K562 (cell line): ENCODE measurements around the gene ADAM22. TPM values are rescaled to one million over a fixed set of nuclear protein-coding genes. Genes with fewer than 3 reads are reported as not detected.

Experiments used
- ATAC-seq: fragments of 200-7000 bp; cut with Tn5 transposase; 3 replicates; pipeline ENCODE4 v1.9.1; 2020; ENCODE audit warnings: moderate library complexity
- BruUV-seq: library from RNA; stranded (reverse); fragments of 400-500 nt; replicated peaks from 2 replicates; lab custom pipeline; 2021; lab: Mats Ljungman, UMichigan
- CTCF ChIA-PET: fragments of 300-600 bp; formaldehyde crosslinking; extraction: SDS; loops from one replicate; lab custom pipeline; 2021; ENCODE audit warnings: low intra/inter-chr PET ratio; lab: Yijun Ruan, JAX
- POLR2A ChIA-PET: fragments of 300-600, 350-650 bp; sonication (Branson Sonifier 250); formaldehyde crosslinking; extraction: SDS; loops from one replicate; lab custom pipeline; 2021; ENCODE audit warnings: antibody characterized with exemption, inconsistent platforms; lab: Yijun Ruan, JAX
- DNase-seq, 4 experiments: peaks; one replicate each; pipeline versions ENCODE4 v3.0.0 to v3.0.0-alpha.2; 2011 to 2018; ENCODE audit warnings: low spot score in 3 of 4, mixed read lengths in 3 of 4; ENCODE audit errors: extremely low read depth in 1 of 4
- FAIRE-seq: peaks from 2 replicates; lab custom pipeline; 2011; peaks lifted over from hg19 to GRCh38; lab: Jason Lieb, UNC
- H2AFZ ChIP-seq: 2 replicates; pipeline ENCODE4 v1.6.0; 2011; ENCODE audit warnings: low read depth, low read length, control low read depth, inconsistent platforms
- H3K27ac ChIP-seq: fragments of 200-600 bp; 3 replicates; pipeline ENCODE4 v1.8.0; 2011; ENCODE audit warnings: low read depth, mild to moderate bottlenecking, control low read depth, inconsistent platforms, low read length, moderate library complexity, mixed read lengths; ENCODE audit errors: extremely low read depth
- H3K27me3 ChIP-seq, 2 experiments: fragments of 300-600 bp in 1 of 2; 2 replicates in 1 of 2; 3 replicates in 1 of 2; pipeline versions ENCODE4 v1.6.0 to v1.8.0; 2011; ENCODE audit warnings: inconsistent platforms in 2 of 2, low read length in 2 of 2, mild to moderate bottlenecking in 1 of 2, mixed read lengths in 1 of 2, moderate library complexity in 1 of 2; ENCODE audit not compliant: control insufficient read depth in 2 of 2, insufficient read depth in 2 of 2
- H3K36me3 ChIP-seq: fragments of 300-600 bp; 3 replicates; pipeline ENCODE4 v1.8.0; 2011; ENCODE audit warnings: mild to moderate bottlenecking, low read length, inconsistent platforms; ENCODE audit not compliant: control insufficient read depth, insufficient read depth
- H3K4me1 ChIP-seq, 2 experiments: fragments of 200-600 bp in 1 of 2; replicated peaks in 1 of 2; 2 replicates in 1 of 2; 3 replicates in 1 of 2; pipeline versions ENCODE4 v1.5.1 to v1.8.0; 2011; ENCODE audit warnings: inconsistent platforms in 2 of 2, low read length in 2 of 2, mild to moderate bottlenecking in 1 of 2, mixed read lengths in 1 of 2, moderate library complexity in 1 of 2; ENCODE audit not compliant: control insufficient read depth in 2 of 2, insufficient read depth in 2 of 2
- H3K4me2 ChIP-seq: 2 replicates; pipeline ENCODE4 v1.6.1; 2011; ENCODE audit warnings: low read length, control low read depth, inconsistent platforms, mixed read lengths; ENCODE audit not compliant: insufficient read depth
- H3K4me3 ChIP-seq: fragments of 200-600 bp; sonication (generic), shearing (Covaris generic); 2 replicates; pipeline ENCODE4 v1.5.1; 2016; ENCODE audit warnings: control low read depth, inconsistent platforms
- H3K79me2 ChIP-seq: fragments of 200-600 bp; 3 replicates; pipeline ENCODE4 v1.8.0; 2011; ENCODE audit warnings: low read length, inconsistent platforms; ENCODE audit not compliant: control insufficient read depth, insufficient read depth
- H3K9ac ChIP-seq, 2 experiments: 2 replicates each; pipeline versions ENCODE4 v1.6.0 to v1.6.1; 2011; ENCODE audit warnings: low read depth in 2 of 2, low read length in 2 of 2, control low read depth in 1 of 2, inconsistent platforms in 1 of 2, mild to moderate bottlenecking in 1 of 2, mixed read lengths in 1 of 2; ENCODE audit not compliant: insufficient read depth in 1 of 2
- H3K9me1 ChIP-seq: one replicate; pipeline ENCODE4 v1.6.0; 2011; ENCODE audit warnings: inconsistent platforms, mild to moderate bottlenecking, low read length, moderate library complexity; ENCODE audit not compliant: control insufficient read depth, insufficient read depth
- H3K9me3 ChIP-seq: replicated peaks from 2 replicates; pipeline ENCODE4 v1.5.1; 2011; ENCODE audit warnings: low read depth, low read length, inconsistent platforms; ENCODE audit not compliant: control insufficient read depth, insufficient read depth
- H4K20me1 ChIP-seq: replicated peaks from 2 replicates; pipeline ENCODE4 v1.6.1; 2011; ENCODE audit warnings: low read length, inconsistent platforms, mixed read lengths; ENCODE audit not compliant: control insufficient read depth, insufficient read depth
- ARID1B ChIP-seq: fragments of 450-650 bp; IDR thresholded peaks from 2 replicates; pipeline ENCODE4 v1.6.1; 2016; ENCODE audit warnings: antibody characterized with exemption, mild to moderate bottlenecking, inconsistent platforms
- ETV6 ChIP-seq, 3 experiments: fragments of 150-350 bp in 1 of 3; sonication (generic) in 1 of 3; formaldehyde crosslinking in 1 of 3; IDR thresholded peaks; 2 replicates each; pipeline versions ENCODE4 v1.6.1 to v1.8.0; 2014 to 2022; ENCODE audit warnings: borderline replicate concordance in 2 of 3, low read depth in 2 of 3, antibody characterized with exemption in 1 of 3, low read length in 1 of 3, mild to moderate bottlenecking in 1 of 3, missing genetic modification reagents in 1 of 3
- LEF1 ChIP-seq: fragments of 450-650 bp; IDR thresholded peaks from 2 replicates; pipeline ENCODE4 v1.6.1; 2016; ENCODE audit warnings: mild to moderate bottlenecking
- PURB ChIP-seq: sonication (generic); formaldehyde crosslinking; IDR thresholded peaks from 2 replicates; pipeline ENCODE4 v1.9.0; 2021; ENCODE audit warnings: low read depth, mild to moderate bottlenecking, missing genetic modification reagents
- SNIP1 ChIP-seq: fragments of 450-650 bp; IDR thresholded peaks from 2 replicates; pipeline ENCODE4 v1.7.1; 2017; ENCODE audit warnings: low read depth, mild to moderate bottlenecking
- TAF7 ChIP-seq: fragments of 450-650 bp; IDR thresholded peaks from 2 replicates; pipeline ENCODE4 v1.6.1; 2016; ENCODE audit warnings: missing genetic modification characterization, missing compliant biosample characterization
- TAL1 ChIP-seq: fragments of 450-650 bp; IDR thresholded peaks from 2 replicates; pipeline ENCODE4 v1.6.1; 2016; ENCODE audit warnings: mild to moderate bottlenecking
- THRAP3 ChIP-seq: fragments of 450-650 bp; IDR thresholded peaks from 2 replicates; pipeline ENCODE4 v1.6.1; 2016; ENCODE audit warnings: mild to moderate bottlenecking, inconsistent platforms, borderline replicate concordance
- ZC3H8 ChIP-seq: fragments of 450-650 bp; IDR thresholded peaks from 2 replicates; pipeline ENCODE4 v1.6.1; 2017
- WGBS: fragments of 100-300 bp; shearing (Covaris generic); methylation state at CpG from one replicate; pipeline ENCODE4 v1.1.6; 2016; ENCODE audit warnings: low coverage, mixed read lengths; ENCODE audit not compliant: insufficient coverage; ENCODE audit errors: missing lambda C conversion rate; 5-methylcytosine and 5-hydroxymethylcytosine counted together
- in situ Hi-C: fragments of 300-500 bp; cut with MboI; formaldehyde crosslinking; loops from 4 replicates; pipeline ENCODE4 v1.15.0; 2018; ENCODE audit warnings: inconsistent platforms, mixed read lengths
- intact Hi-C: fragments of 100-400 bp; cut with micrococcal nuclease; formaldehyde crosslinking; loops from 2 replicates; pipeline ENCODE4 v1.14.2; 2022
- polyA plus RNA-seq, 8 experiments: library from polyadenylated mRNA; depleted of rRNA in 4 of 8; stranded (reverse) in 5 of 8; unstranded in 3 of 8; fragments of >200 nt; fragmentation: Nextera tagmentation in 2 of 8; fragmentation: Illumina TruSeq in 1 of 8; extraction: Ambion mirVana in 2 of 8; extraction: Trizol in 1 of 8; gene quantifications; 2 replicates each; pipeline versions ENCODE4 v1.2.1 to v1.2.3, GENCODE V29; 2011 to 2014; ENCODE audit warnings: inconsistent platforms in 1 of 8, missing spikeins in 1 of 8
- total RNA-seq, 7 experiments: library from RNA; depleted of rRNA in 6 of 7; stranded (reverse); fragments of >200 nt in 6 of 7; fragmentation: Illumina TruSeq in 2 of 7; extraction: Trizol in 2 of 7; gene quantifications; 2 replicates each; pipeline versions ENCODE4 v1.2.1 to v1.2.3, GENCODE V29; 2011 to 2021; ENCODE audit warnings: low replicate concordance in 1 of 7
- TF ChIP-seq, protein P1 (sequence below): sonication (generic); formaldehyde crosslinking; IDR thresholded peaks from 2 replicates; pipeline ENCODE4 v1.8.0; 2022; ENCODE audit warnings: mild to moderate bottlenecking, missing genetic modification reagents
- TF ChIP-seq, protein P2 (sequence below): sonication (generic); formaldehyde crosslinking; IDR thresholded peaks from 2 replicates; pipeline ENCODE4 v1.8.1; 2023; ENCODE audit warnings: missing genetic modification reagents, mild to moderate bottlenecking, borderline replicate concordance
- TF ChIP-seq, protein P3 (sequence below): fragments of 450-650 bp; IDR thresholded peaks from 2 replicates; pipeline ENCODE4 v1.6.1; 2016; ENCODE audit warnings: antibody characterized with exemption

The ADAM22 gene
- total and polyA plus RNA-seq, 9 of the 15 experiments (the other 6 are each of a cell fraction or from before 2014, with no cell fraction given) = 0.01 to 0.58 (median 0.18) TPM

DNA sequence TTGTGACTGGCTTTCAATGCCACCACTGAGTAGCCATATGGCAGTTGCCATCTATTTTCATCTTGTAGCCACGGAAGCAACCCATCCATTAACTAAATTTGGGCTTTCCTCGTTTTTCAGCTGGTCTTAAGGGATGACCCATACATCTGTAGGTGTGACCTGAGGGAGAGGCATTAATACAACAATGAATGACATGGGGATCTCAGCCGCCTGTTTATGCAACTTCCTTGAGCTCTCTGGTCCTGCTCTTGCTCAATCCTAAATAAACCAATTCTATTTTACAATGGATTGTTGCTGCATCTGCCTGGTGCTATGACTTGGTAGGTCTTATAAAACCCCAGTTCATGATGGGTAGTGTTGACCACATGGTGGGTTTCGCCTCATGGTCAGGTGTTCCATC lies 21.9 kb upstream of the ADAM22 start:
- Histone ChIP-seq H3K9me1 (no peaks in the 10 kb centered on the region), H3K27me3 (no peaks in the 10 kb centered on the region), H3K9me3 (no peaks in the 10 kb centered on the region), H2AFZ (no peak overlapping the region), H3K4me2 (no peak overlapping the region), H4K20me1 (no peaks in the 10 kb centered on the region), H3K9ac (no peak overlapping the region), H3K4me3 (no peak overlapping the region), H3K36me3 (peaks cover 13% of the 10 kb centered on the region), H3K79me2 (no peaks in the 10 kb centered on the region), H3K4me1 (no peaks in the 10 kb centered on the region), H3K27ac (no peak overlapping the region)
- DNase-seq (no peak), ATAC-seq (no peak), FAIRE-seq (no peak)
- intact Hi-C loops (no loop called here), in situ Hi-C loops (no loop called here)
- ChIA-PET CTCF (interaction anchor here (0.6 kb wide), 1 partner anchor 16 kb away, joined by 3 read pairs; no protein-coding TSS in a partner anchor), POLR2A (no interaction called here)
- no peak for TF ChIP-seq PURB (CRISPR knock-in tag)
- TF ChIP-seq SNIP1 = no peak
- TF ChIP-seq, protein P1, sequence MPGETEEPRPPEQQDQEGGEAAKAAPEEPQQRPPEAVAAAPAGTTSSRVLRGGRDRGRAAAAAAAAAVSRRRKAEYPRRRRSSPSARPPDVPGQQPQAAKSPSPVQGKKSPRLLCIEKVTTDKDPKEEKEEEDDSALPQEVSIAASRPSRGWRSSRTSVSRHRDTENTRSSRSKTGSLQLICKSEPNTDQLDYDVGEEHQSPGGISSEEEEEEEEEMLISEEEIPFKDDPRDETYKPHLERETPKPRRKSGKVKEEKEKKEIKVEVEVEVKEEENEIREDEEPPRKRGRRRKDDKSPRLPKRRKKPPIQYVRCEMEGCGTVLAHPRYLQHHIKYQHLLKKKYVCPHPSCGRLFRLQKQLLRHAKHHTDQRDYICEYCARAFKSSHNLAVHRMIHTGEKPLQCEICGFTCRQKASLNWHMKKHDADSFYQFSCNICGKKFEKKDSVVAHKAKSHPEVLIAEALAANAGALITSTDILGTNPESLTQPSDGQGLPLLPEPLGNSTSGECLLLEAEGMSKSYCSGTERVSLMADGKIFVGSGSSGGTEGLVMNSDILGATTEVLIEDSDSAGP = no peak
- TF ChIP-seq ARID1B = no peak
- TF ChIP-seq ZC3H8 = no peak
- TF ChIP-seq, protein P2, sequence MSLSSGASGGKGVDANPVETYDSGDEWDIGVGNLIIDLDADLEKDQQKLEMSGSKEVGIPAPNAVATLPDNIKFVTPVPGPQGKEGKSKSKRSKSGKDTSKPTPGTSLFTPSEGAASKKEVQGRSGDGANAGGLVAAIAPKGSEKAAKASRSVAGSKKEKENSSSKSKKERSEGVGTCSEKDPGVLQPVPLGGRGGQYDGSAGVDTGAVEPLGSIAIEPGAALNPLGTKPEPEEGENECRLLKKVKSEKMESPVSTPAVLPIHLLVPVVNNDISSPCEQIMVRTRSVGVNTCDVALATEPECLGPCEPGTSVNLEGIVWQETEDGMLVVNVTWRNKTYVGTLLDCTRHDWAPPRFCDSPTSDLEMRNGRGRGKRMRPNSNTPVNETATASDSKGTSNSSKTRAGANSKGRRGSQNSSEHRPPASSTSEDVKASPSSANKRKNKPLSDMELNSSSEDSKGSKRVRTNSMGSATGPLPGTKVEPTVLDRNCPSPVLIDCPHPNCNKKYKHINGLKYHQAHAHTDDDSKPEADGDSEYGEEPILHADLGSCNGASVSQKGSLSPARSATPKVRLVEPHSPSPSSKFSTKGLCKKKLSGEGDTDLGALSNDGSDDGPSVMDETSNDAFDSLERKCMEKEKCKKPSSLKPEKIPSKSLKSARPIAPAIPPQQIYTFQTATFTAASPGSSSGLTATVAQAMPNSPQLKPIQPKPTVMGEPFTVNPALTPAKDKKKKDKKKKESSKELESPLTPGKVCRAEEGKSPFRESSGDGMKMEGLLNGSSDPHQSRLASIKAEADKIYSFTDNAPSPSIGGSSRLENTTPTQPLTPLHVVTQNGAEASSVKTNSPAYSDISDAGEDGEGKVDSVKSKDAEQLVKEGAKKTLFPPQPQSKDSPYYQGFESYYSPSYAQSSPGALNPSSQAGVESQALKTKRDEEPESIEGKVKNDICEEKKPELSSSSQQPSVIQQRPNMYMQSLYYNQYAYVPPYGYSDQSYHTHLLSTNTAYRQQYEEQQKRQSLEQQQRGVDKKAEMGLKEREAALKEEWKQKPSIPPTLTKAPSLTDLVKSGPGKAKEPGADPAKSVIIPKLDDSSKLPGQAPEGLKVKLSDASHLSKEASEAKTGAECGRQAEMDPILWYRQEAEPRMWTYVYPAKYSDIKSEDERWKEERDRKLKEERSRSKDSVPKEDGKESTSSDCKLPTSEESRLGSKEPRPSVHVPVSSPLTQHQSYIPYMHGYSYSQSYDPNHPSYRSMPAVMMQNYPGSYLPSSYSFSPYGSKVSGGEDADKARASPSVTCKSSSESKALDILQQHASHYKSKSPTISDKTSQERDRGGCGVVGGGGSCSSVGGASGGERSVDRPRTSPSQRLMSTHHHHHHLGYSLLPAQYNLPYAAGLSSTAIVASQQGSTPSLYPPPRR (CRISPR knock-in tag) = no peak
- no peak for TF ChIP-seq ETV6 (IDR thresholded peaks at IDR 0.05; ENCODE audit: borderline replicate concordance in 1 of 2, low read depth in 2 of 2, low read length in 1 of 2)
- no peak for TF ChIP-seq ETV6 (CRISPR knock-in tag; IDR thresholded peaks at IDR 0.05; ENCODE audit: borderline replicate concordance)
- TF ChIP-seq TAL1 = no peak
- no peak for TF ChIP-seq TAF7 (tag)
- no peak for TF ChIP-seq THRAP3
- TF ChIP-seq LEF1 = no peak
- TF ChIP-seq, protein P3, sequence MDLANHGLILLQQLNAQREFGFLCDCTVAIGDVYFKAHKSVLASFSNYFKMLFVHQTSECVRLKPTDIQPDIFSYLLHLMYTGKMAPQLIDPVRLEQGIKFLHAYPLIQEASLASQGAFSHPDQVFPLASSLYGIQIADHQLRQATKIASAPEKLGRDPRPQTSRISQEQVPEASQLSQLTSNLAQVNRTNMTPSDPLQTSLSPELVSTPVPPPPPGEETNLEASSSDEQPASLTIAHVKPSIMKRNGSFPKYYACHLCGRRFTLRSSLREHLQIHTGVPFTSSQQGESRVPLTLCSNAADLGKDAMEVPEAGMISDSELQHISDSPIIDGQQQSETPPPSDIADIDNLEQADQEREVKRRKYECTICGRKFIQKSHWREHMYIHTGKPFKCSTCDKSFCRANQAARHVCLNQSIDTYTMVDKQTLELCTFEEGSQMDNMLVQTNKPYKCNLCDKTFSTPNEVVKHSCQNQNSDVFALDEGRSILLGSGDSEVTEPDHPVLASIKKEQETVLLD = no peak
- BruUV-seq = no TSS peak
- WGBS = 6% methylated on average over 4 of the region's 4 CpGs
